Measurements from ENCODE around the gene NRN1L.
"Not testable (repeated sequence)": the region's sequence is repeated elsewhere in the genome, so short reads cannot be mapped to it uniquely, and the experiment has no call there.

Gene NRN1L

DNA sequence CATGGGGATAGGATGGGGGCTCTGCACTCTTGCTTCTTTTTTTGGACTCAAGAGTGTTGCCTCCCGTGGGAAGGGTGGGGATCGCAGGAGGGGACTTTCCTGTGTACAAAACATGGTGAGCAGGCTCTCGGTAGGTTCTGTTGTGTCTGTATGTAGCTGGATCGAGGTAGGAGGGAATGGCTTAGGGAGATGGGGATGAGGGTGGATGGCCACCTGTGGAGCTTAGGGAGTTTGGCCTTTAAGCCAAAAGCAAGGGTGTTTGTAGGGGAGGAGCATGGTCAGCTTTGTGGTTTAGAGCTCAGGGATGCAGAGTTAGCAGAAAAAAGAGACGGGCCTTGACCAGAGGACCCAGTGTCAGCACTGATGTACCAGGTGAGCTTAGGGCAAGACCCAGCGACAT lies 22.8 kb upstream of the NRN1L start:
- FAIRE-seq: no peak

DNA sequence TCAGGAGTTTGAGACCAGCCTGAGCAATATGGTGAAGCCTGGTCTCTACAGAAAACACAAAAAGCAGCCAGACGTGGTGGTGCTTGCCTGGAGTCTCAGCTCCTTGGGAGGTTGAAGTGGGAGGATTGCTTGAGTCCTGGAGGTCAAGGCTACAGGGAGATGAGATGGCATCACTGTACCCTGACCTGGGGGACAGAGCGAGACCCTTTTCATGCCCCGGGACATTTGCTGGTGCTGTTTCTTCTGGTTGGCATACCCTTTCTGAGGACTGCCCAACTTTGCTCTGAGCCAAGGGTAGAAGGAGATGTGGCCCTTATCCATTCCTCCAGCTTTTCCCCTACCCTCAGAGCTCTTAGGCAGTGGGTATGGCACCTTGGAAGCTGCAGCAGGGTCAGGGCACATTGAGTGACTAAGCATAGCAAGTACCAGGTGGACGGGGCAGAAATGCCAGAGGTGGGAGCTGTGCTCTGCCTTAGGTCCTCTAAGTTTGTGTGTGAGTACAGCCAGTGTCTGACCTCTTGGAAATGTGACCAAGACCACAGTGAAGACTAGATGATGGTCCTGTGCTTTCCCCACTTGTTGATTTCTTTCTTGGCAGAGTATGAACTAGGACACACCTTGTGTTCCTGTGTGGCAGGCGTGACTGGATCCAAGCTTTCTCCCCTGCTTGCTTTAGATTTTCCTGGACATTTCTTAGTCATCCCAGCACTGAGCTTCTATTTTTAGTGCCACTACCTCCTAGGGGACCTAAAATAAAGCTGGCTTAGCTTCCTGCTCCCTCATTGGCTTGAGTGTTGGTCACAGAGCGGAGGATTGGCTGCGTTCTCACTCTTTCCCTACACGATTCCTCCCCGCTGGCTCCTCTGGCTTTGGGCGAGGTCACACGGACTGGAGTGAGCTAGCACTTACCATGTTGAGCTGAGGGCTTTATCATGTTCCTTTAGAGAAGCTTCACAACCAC lies 21.8 kb upstream of the NRN1L start:
- FAIRE-seq: no peak

DNA sequence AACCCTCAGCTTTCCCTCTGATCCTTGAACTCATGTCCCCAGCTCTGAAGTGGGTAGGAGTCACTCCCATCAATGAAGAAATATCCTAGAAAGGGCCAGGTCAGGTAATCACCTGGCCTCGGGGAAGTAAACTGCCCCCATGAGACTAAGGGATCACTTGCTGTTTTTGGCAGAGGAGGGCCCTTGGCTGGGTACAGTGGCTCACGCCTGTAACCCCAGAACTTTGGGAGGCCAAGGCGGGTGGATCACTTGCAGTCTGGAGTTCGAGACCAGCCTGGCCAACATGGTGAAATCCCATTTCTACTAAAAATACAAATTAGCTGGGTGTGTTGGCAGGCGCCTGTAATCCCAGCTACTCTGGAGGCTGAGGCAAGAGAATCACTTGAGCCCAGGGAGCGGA lies 20.6 kb upstream of the NRN1L start:
- FAIRE-seq: not testable (repeated sequence)

DNA sequence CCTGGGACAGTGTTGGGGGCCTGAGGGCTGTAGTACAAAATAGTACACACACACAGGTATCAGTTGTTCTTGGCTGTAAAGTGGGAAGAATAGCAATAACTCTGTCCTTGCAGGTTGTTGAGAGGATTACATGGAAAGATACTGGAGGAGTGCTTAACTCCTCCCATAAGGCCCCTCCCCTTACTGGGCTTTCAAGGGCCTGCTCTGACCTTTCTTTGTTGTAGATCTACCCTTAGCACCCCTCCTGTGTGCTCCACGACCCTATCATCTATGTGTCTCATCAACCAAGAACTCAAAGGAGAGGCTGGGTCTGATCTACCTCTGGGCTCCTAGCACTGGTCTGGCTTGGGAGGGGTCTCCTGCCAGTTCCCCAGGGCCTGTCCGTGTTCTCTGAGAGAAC lies 20.1 kb upstream of the NRN1L start:
- no peak for FAIRE-seq

DNA sequence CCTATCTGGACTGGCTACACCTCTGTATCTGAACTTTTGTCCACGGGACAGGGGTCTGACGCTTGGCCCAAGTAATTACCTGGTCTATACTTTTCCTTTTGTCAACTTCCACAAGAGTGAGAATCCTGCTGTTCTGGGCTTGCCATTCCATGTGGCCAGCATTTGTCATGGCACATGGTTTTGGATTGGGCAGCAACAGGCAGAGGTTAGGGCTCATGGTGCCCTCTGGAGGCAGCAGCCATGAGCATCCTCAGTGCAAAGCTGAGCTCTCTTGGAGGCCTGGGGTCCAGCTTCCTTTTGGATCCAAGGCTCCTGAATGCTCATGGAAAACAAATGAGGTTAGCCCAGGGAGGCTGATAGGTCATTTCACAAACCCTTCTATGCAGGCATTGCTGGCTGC lies 19.4 kb upstream of the NRN1L start:
- no peak for FAIRE-seq

DNA sequence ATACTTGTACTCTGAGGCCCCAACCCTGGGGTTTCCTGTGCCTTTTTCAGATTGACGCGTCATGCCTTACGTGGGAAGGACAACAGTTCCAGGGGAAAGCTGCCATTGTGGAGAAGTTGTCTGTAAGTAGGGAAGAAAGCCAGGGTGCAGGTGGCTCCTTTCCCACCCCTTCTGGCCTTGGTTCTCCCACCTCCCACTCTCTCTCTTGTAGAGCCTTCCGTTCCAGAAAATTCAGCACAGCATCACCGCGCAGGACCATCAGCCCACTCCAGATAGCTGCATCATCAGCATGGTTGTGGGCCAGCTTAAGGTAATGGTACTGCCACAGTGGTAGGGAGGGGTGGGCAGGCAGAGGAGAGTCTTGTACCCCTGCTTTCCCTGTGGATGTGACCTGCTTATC lies 16.4 kb upstream of the NRN1L start:
- FAIRE-seq: no peak

DNA sequence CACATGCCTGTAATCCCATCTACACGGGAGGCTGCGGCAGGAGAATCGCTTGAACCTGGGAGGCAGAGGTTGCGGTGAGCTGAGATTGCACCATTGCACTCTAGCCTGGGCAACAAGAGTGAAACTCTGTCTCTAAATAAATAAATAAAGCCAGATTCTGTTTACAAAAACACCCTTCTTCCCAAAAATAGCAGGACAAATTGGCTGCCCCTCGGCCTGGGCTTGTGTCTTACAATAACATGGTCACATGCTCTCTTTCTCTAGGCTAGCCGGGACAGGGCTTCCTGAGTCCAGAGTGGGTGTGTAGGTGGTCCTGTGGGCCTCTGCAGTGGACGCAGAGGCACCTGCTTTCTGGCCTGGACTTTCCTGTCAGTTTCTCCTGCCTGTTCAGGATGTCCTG lies 15.0 kb upstream of the NRN1L start:
- no peak for FAIRE-seq

DNA sequence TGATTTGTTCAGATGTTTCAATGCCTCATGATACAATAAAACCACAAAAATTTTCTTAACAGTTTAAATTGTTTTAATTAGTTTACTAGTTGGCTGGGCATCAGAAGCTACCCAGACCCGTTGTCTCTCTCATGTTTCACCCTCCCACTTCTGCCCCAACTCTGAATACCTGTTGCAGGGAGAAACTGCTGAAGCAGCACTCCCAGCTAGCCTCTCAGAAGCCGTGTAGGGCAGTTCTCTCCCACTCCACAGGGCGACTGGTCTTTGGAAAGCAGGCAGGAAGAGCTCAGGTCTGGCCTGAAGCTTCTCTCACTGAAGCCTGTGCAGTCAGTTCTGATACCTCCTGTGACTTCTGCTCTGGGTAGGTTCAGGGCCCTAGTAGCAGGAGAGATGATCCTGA lies 13.4 kb upstream of the NRN1L start:
- FAIRE-seq: no peak

DNA sequence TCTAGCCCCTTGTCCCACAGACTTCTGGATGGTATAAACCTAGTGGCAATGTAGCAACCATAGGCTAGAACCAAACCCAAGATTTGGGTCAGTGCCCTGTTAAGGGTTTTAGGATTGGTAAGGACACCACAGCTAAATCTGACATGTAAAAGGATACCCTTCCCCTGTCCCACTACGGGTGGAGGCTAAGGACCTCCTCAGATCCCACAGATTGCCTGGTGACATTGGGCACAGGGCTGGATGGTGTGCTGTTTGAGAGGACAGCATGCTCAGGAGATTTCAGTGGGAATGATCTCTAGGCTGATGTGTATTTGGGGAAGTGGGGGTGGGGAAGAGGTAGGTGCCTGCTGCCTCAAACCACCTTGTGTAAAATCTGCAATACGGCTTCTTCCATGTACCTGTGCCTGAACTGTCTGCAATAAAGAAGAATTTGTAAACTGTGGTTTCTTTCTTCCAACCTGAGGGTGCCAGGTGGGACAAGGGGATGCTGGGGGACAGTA lies 12.5 kb upstream of the NRN1L start:
- no peak for FAIRE-seq

DNA sequence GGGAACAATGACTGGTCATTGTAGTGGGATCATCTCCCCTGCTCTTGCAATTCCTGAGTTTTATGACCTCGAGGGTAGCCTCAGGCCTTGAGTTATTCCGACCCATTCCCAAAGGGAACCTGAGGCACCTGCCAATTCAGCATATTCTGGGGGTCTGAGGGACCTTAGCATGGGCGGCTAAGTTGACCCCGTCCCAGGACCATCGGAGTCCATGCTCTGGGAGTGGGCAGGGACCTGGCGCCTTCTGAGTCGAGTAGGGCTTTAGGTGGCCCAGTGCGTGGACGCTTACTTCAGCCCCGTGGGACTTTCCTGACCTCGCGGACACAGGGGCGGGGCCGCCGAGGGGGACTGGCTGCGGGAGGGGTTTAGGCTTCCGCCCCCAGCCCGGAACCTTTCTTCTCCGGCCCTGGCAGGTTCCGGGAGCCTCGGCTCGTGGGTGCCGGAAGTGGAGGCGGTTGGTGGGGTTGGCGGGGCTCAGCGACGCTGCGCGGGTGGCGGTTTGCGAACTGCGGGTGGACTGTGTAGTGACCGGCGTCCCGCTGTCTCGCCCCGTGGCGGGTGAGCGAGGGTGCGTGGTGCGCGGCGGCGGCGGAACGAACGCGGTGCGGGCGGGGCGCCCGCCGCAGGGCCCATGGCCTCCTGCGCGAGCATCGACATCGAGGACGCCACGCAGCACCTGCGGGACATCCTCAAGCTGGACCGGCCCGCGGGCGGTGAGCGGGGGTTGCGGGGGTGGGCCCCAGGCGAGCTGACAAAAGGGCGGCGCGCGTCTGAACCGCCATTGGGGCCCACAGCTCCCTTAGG lies 11.9 kb upstream of the NRN1L start, which contains the start of gene EDC4:
EDC4 (plus strand) TSS at position 422 of the 804 bp plus-strand sequence; CDS start at position 632, 210 bp downstream.
- no peak for FAIRE-seq

DNA sequence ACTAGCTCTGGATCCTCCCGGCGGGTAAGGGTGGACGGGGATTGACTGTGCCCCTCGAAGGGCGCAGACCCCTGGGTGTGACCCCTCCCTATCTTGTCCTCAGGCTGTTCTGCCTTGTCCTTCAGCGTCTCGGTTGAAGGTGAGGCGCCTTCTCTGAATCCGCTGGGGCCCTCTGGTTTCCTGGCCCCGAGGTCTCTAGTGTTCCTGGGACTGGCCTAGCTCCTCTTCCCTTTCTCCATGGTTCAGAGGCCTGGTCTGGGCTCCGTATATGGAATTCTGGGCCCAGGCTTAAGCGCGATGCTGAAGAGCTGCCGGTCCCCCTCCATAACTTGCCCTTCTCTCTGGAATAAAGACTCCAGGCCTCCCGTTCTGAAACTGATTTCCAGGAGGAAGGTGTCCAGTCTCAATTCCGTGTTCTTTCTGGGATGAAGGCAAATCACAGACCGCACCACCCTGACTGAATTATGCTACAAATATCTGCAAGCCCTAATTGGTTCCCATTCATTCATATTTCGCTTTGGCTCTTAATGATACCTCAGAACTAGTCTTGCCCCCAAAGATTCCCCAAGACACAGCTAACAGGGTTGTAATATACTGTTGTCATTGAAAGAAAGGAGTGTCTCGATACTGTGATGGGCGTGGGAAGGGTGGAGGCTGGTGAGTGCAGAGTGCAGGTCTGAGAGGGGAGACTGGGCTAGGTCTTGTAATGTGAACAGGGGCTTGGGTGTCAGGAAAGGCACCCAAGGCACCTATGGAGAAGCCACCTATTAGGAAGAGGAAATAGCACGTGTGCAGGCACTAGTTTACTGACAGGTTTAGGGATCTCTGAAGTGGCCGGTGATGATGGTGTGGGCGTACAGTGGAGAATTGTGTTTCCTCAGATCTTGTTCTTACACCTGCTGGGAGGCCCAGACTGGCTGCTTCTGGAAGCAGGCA lies 11.0 kb upstream of the NRN1L start:
- FAIRE-seq: no peak

DNA sequence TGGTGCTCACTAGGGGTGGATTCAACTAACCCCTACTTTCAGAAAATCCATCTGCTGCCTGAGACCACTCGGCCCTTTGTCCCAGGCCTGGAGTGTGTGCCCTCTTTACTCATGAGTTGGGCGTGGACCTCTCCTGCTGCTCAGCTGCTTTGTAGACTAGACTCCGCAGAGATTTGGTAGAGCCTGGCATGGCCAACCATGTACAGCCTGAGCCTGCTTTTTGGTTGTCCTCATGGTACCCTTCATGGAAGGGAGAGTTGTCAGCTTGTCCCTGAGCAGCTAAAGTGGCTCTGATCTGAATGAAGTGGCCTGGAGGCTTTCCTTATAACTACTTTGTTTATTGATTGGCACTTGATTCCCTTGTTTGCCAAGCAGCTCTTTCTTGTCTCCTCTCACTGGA lies 10.3 kb upstream of the NRN1L start:
- FAIRE-seq: no peak

DNA sequence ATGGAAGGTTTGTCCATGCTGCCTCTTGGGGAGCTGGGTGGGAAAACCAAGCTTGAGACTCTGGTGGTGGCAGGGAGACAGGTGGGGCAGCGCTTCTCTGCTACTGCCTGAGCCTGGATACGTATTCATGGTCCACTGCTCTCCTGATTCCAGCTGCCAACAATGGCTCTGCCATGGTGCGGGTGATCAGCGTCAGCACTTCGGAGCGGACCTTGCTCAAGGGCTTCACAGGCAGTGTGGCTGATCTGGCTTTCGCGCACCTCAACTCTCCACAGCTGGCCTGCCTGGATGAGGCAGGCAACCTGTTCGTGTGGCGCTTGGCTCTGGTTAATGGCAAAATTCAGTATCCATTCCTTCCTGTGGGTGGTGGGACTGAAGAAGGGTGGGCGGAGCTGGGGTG lies 7.6 kb upstream of the NRN1L start:
- FAIRE-seq: no peak

DNA sequence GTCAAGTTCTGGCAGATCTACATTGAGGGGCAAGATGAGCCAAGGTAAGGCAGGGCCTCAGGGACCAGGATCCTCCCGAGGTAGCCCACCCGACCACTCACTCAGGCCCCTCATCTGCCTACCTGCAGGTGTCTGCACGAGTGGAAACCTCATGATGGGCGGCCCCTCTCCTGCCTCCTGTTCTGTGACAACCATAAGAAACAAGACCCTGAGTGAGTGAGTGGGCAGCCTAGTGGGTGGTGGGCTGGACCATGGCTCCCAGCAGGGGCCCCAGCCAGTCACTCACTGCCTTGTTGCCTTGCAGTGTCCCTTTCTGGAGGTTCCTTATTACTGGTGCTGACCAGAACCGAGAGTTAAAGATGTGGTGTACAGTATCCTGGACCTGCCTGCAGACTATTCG lies 6.5 kb upstream of the NRN1L start:
- no peak for FAIRE-seq

DNA sequence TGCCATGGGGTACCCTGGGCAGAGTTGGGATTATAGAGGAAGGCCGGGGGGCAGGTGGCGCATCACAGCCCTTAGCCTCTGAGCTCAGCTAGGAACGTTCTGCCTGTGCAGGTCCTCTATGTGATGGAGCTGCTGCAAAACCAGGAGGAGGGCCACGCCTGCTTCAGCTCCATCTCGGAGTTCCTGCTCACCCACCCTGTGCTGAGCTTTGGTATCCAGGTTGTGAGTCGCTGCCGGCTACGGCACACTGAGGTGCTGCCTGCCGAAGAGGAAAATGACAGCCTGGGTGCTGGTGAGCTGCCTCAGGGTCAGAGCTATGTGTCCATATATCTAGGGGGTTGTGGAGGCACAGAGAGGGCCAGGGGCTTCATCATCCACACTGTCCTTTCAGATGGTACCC lies 5.8 kb upstream of the NRN1L start:
- no peak for FAIRE-seq

DNA sequence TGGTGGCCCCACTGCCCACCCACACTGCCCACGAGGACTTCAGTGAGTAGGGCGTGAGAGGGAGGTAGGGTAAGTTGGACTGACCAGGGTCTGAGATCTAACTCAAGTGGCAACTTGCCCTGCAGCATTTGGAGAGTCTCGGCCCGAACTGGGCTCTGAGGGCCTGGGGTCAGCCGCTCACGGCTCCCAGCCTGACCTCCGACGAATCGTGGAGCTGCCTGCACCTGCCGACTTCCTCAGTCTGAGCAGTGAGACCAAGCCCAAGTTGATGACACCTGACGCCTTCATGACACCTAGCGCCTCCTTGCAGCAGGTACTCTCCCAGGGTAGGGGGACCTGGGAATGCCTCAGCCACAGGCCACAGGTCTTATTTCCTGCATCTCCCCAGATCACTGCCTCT lies 5.2 kb upstream of the NRN1L start:
- no peak for FAIRE-seq

DNA sequence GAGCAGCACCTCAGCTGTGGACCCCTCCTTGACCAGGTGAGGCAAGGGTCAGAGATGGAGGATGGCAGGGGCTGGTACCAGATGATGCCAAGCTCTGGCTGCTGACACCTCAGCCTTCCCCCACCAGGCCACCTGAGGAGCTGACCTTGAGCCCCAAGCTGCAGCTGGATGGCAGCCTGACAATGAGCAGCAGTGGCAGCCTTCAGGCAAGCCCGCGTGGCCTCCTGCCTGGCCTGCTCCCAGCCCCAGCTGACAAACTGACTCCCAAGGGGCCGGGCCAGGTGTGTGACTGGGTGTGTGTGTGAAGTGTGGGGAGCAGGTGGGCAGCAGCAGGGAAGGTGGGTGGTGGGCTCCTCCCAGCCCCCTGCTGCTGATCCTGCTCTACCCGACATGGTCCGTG lies 4.7 kb upstream of the NRN1L start:
- FAIRE-seq: no peak

DNA sequence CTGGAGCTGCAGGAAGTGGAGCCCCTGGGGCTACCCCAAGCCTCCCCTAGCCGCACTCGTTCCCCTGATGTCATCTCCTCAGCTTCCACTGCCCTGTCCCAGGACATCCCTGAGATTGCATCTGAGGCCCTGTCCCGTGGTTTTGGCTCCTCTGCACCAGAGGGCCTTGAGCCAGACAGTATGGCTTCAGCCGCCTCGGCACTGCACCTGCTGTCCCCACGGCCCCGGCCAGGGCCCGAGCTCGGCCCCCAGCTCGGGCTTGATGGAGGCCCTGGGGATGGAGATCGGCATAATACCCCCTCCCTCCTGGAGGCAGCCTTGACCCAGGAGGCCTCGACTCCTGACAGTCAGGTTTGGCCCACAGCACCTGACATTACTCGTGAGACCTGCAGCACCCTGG lies 4.1 kb upstream of the NRN1L start:
- FAIRE-seq: no peak

DNA sequence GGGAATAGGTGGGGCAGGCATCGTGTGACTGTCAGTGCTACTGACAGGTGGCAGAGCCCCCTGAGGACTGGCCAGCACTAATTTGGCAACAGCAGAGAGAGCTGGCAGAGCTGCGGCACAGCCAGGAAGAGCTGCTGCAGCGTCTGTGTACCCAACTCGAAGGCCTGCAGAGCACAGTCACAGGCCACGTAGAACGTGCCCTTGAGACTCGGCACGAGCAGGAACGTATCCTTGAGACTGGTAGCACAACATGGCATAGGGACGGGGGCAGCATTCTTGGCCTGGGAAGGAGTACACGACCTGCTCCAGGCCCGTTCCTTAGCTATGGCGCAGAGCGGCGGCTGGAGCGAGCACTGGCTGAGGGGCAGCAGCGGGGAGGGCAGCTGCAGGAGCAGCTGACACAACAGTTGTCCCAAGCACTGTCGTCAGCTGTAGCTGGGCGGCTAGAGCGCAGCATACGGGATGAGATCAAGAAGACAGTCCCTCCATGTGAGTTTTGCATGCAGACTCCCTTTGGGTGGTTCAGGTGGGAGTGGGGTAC lies 3.0 kb upstream of the NRN1L start:
- FAIRE-seq: no peak

DNA sequence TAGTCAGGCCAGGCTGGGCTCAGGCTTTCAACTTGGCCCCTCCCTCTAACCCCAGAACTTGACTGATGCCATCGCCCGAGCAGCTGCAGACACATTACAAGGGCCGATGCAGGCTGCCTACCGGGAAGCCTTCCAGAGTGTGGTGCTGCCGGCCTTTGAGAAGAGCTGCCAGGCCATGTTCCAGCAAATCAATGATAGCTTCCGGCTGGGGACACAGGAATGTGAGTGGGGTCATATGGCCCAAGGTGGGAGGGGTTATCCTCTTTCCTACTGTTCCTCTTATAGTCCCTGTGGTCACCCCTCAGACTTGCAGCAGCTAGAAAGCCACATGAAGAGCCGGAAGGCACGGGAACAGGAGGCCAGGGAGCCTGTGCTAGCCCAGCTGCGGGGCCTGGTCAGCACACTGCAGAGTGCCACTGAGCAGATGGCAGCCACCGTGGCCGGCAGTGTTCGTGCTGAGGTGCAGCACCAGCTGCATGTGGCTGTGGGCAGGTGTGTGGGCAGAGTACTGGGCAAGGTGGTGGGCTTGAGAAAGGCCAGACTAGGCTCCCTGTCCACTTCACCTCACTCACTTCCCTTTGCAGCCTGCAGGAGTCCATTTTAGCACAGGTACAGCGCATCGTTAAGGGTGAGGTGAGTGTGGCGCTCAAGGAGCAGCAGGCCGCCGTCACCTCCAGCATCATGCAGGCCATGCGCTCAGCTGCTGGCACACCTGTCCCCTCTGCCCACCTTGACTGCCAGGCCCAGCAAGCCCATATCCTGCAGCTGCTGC lies 2.1 kb upstream of the NRN1L start:
- FAIRE-seq: no peak

DNA sequence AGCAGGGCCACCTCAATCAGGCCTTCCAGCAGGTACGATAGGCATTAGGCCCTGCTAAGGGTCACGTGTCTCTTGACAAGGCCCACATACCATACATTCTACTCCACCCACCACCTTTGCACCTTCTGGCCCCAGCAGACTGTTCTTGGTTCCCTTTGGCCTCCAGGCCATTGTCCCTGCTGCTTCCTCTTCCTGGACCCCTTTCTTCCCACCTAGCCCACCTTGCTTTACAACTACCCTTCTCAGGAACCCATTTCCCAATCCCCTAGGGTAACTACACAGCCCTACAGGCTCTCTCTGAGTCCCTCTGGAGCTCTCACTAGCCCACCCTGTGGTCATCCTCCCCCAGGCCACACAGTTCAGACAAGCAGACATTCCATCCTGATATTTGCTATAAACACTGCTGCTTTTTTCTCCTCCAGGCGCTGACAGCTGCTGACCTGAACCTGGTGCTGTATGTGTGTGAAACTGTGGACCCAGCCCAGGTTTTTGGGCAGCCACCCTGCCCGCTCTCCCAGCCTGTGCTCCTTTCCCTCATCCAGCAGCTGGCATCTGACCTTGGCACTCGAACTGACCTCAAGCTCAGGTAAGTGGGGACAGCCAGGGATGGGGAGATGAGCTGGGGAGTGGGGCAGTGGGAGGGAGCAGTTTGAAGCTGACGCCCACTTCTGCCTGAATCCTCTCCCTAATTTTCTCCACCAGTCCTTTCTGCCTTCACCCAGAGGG lies 1.4 kb upstream of the NRN1L start:
- FAIRE-seq: no peak
